Placental pericyte (primary cell): ENCODE measurements around the gene KPNB1. TPM values are rescaled to one million over a fixed set of nuclear protein-coding genes. Genes with fewer than 3 reads are reported as not detected.

Experiments
- small RNA-seq: library from RNA; depleted of rRNA; stranded (forward); fragments of <200 nt; gene quantifications from one replicate; pipeline ENCODE3, GENCODE V24; 2012; ENCODE audit warnings: low replicate concordance
- total RNA-seq: library from RNA; depleted of rRNA; stranded (reverse); fragments of >200 nt; gene quantifications from 2 replicates; pipeline ENCODE4 v1.2.3, GENCODE V29; 2012

The KPNB1 gene
- total RNA-seq: 545 and 705 TPM in 2 replicates

GRCh38 chr17:47649153-47649971 is at the start of gene KPNB1:
KPNB1 (plus strand) TSS chr17:47649919; CDS start chr17:47650245, 326 bp downstream.

GRCh38 chr17:47693731-47694580 is 44.2 kb downstream of the KPNB1 start, which contains the start of gene TBKBP1:
TBKBP1 (plus strand) TSS chr17:47694161; CDS start chr17:47696113, 1,952 bp downstream.

GRCh38 chr17:47733047-47733673 is 83.4 kb downstream of the KPNB1 start, which contains the start of gene TBX21:
TBX21 (plus strand) TSS chr17:47733236; CDS start chr17:47733455, 219 bp downstream.

Small RNAs within 50 kb of the gene (small RNA-seq; reads per million reads assigned to genes)
- gene AC015674.1: not detected

Other genes starting within 250 kb of the KPNB1 start
- gene NPEPPS, start 118.8 kb upstream of the KPNB1 start, total RNA-seq: 88.3 and 99.8 TPM in 2 replicates
- 9.3 and 12.9 TPM in 2 replicates for gene TBKBP1, start 44.2 kb downstream of the KPNB1 start, total RNA-seq
- 0.29 TPM in 1 of 2 replicates, not detected in the other for gene TBX21, start 83.3 kb downstream of the KPNB1 start, total RNA-seq
- gene OSBPL7, start 171.9 kb downstream of the KPNB1 start, total RNA-seq: 3.5 and 4.3 TPM in 2 replicates
- gene MRPL10, start 181.6 kb downstream of the KPNB1 start, total RNA-seq: 30.6 and 56.2 TPM in 2 replicates
- gene LRRC46, start 181.8 kb downstream of the KPNB1 start, total RNA-seq: 0.22 and 0.29 TPM in 2 replicates
- gene SCRN2, start 191.4 kb downstream of the KPNB1 start, total RNA-seq: 30.8 and 33.7 TPM in 2 replicates
- gene SP6, start 201.2 kb downstream of the KPNB1 start, total RNA-seq: 0.22 and 0.43 TPM in 2 replicates
- gene SP2, start 246.3 kb downstream of the KPNB1 start, total RNA-seq: 3.7 and 6.6 TPM in 2 replicates